Body of pancreas (tissue), 4 donors: ENCODE data around the gene GNB4. TPM values are rescaled to one million over a fixed set of nuclear protein-coding genes. Genes with fewer than 3 reads are reported as not detected.

Experiments
- ATAC-seq: fragments of 150-250 bp; one replicate; pipeline ENCODE4 v1.9.1; 2016
- DNase-seq, 4 donors: peaks; one replicate each; pipeline ENCODE4 v3.0.0-alpha.2; 2019
- H3K27ac ChIP-seq, 4 donors: fragments of 200-600 bp; sonication (generic); 1 replicate in 3 of 4; 2 replicates in 1 of 4; pipeline versions ENCODE4 v1.5.1 to v1.6.1; 2016 to 2019; ENCODE audit warnings: mild to moderate bottlenecking in 1 of 4, mixed read lengths in 1 of 4, moderate library complexity in 1 of 4
- H3K27me3 ChIP-seq, 2 donors: fragments of 200-600 bp; sonication (generic); one replicate each; pipeline ENCODE4 v1.6.0; 2016; ENCODE audit warnings: mild to moderate bottlenecking in 1 of 2
- H3K36me3 ChIP-seq, 2 donors: fragments of 200-600 bp; sonication (generic); replicated peaks in 1 of 2; 2 replicates each; pipeline ENCODE4 v1.5.1; 2016; ENCODE audit warnings: low read depth in 2 of 2; ENCODE audit not compliant: insufficient read depth in 1 of 2
- H3K4me1 ChIP-seq: fragments of 200-600 bp; sonication (generic); one replicate; pipeline ENCODE4 v1.6.0; 2016
- H3K4me3 ChIP-seq, 2 donors: fragments of 200-600 bp; sonication (generic); 1 replicate in 1 of 2; 2 replicates in 1 of 2; pipeline ENCODE4 v1.5.1; 2016 to 2019
- H3K9me3 ChIP-seq, 3 donors: fragments of 200-600 bp; sonication (generic); 1 replicate in 2 of 3; 2 replicates in 1 of 3; pipeline ENCODE4 v1.5.1; 2016
- POLR2A ChIP-seq, 3 donors: fragments of 450-650 bp; IDR thresholded peaks; one replicate each; pipeline ENCODE4 v1.6.1; 2016; ENCODE audit warnings: antibody characterized with exemption in 3 of 3, mild to moderate bottlenecking in 2 of 3
- WGBS, 2 donors: methylation state at CpG; one replicate each; pipeline ENCODE4 v1.1.5; 2017; 5-methylcytosine and 5-hydroxymethylcytosine counted together
- intact Hi-C: fragments of 100-400 bp; cut with DNase I; formaldehyde crosslinking; loops from one replicate; pipeline ENCODE4 v1.15.1; 2023
- total RNA-seq, 2 donors: library from RNA; depleted of rRNA; stranded (reverse); fragments of >200 nt; gene quantifications; one replicate each; pipeline ENCODE4 v1.1.0, GENCODE V29; 2016
- TF ChIP-seq, protein P1 (sequence below), 7 experiments: fragments of 450-650 bp in 4 of 7; fragments of 200-600 bp in 3 of 7; sonication (generic) in 3 of 7; IDR thresholded peaks; one replicate each; pipeline ENCODE4 v1.5.1; 2016 to 2019; ENCODE audit warnings: antibody characterized with exemption in 7 of 7

The GNB4 gene
- total RNA-seq, 2 donors from 2014 or later = 7.3 to 20.4 TPM

DNA sequence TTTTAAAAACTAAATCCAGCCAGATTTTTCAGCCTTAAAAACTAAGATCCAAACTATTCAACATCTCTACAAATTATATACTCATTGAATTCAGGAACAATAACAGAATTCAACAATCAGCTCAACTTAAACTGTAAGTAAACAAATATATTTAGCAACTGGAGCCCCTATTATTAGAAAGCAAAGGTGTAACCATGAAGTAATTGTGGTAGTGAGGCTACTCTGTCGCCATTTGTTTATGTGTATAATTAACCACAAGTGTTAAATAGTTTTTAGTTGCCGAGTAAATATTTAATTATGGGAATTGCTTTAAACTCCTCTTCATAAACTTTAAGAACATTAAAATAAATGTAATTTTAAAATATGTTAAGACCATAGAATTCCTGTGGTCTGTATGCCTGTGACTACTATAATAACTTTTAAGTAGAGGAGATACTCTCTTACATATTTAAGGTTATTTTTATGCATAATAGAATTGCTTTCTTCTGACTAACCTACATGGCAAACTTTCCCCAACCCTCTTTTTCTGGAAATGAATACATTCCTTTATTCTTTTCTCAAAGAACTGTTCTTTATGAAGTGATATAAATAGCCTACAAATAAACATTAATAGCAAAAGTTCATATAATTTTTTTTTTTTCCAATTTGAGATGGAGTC is 52.6 kb downstream of the GNB4 start:
- 93 to 100% methylated on average over 2 of the region's 2 CpGs for WGBS, 2 donors
- no peaks in the 10 kb centered on the region for H3K9me3 ChIP-seq
- intact Hi-C loops = no loop called here
- TF ChIP-seq POLR2A (IDR thresholded peaks at IDR 0.05) = no peak
- TF ChIP-seq, protein P1, sequence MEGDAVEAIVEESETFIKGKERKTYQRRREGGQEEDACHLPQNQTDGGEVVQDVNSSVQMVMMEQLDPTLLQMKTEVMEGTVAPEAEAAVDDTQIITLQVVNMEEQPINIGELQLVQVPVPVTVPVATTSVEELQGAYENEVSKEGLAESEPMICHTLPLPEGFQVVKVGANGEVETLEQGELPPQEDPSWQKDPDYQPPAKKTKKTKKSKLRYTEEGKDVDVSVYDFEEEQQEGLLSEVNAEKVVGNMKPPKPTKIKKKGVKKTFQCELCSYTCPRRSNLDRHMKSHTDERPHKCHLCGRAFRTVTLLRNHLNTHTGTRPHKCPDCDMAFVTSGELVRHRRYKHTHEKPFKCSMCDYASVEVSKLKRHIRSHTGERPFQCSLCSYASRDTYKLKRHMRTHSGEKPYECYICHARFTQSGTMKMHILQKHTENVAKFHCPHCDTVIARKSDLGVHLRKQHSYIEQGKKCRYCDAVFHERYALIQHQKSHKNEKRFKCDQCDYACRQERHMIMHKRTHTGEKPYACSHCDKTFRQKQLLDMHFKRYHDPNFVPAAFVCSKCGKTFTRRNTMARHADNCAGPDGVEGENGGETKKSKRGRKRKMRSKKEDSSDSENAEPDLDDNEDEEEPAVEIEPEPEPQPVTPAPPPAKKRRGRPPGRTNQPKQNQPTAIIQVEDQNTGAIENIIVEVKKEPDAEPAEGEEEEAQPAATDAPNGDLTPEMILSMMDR (IDR thresholded peaks at IDR 0.05) = no peak
- H3K4me1 ChIP-seq = no peaks in the 10 kb centered on the region
- H3K4me3 ChIP-seq = no peak overlapping the region
- H3K27ac ChIP-seq = no peak overlapping the region
- DNase-seq = no peak
- no peak for ATAC-seq
- no peaks in the 10 kb centered on the region for H3K27me3 ChIP-seq
- peaks cover 0 to 9% of the 10 kb centered on the region in 2 donors for H3K36me3 ChIP-seq

DNA sequence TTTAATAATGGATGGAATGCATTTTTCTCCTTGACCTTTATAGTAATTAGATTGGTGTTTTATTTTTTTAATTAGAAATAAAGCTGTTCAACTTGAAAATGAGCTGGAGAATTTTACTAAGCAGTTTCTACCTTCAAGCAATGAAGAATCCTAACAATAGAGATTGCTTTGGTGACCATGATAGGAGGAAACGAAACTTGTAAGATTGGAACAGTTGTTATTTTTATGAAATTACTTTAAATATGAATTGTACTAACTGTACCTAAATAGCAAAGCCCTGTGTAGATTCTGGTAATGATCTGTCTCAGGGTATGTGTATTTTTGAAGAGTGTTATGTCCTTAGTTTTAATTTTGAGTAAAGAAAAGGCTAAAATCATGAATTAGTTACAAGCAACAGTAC is 59.4 kb downstream of the GNB4 start:
- Histone ChIP-seq H3K36me3 (peaks cover 0 to 26% of the 10 kb centered on the region in 2 donors), H3K9me3 (no peaks in the 10 kb centered on the region), H3K4me3 (no peak overlapping the region), H3K27ac (no peak overlapping the region), H3K27me3 (no peaks in the 10 kb centered on the region), H3K4me1 (no peaks in the 10 kb centered on the region)
- ATAC-seq (no peak), DNase-seq (no peak)
- TF ChIP-seq, protein P1 (IDR thresholded peaks at IDR 0.05) = no peak
- TF ChIP-seq POLR2A (IDR thresholded peaks at IDR 0.05) = no peak
- WGBS, 2 donors = 92 to 98% methylated on average over 1 of the region's 1 CpG
- intact Hi-C loops = no loop called here

DNA sequence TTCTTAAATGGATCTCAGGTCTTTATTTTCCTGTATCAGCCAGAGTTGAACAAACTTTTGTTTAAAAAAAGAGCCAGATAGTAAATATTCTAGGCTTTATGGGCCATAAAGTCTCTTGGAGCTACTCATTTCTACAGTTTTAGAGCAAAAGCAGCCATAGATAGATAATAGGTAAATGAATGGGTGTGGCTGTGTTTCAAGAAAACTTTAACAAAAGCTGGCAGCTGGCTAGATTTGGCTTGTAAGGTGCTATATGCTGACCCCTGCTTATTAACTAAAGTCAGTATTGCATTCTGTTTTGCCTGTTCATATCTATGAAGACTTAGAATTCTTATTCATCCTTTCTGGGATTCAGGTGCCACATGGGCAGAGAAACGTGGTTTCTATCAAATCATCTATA is 74.8 kb downstream of the GNB4 start:
- H3K9me3 ChIP-seq = no peaks in the 10 kb centered on the region
- no peak overlapping the region for H3K27ac ChIP-seq
- intact Hi-C loops = no loop called here
- H3K4me3 ChIP-seq = no peak overlapping the region
- H3K4me1 ChIP-seq = no peaks in the 10 kb centered on the region
- DNase-seq = no peak
- ATAC-seq = no peak
- no peaks in the 10 kb centered on the region for H3K27me3 ChIP-seq
- TF ChIP-seq POLR2A (IDR thresholded peaks at IDR 0.05) = no peak
- TF ChIP-seq, protein P1 (IDR thresholded peaks at IDR 0.05) = no peak
- H3K36me3 ChIP-seq = peaks cover 0 to 27% of the 10 kb centered on the region in 2 donors
- WGBS, 2 donors = 85 to 88% methylated on average over 1 of the region's 1 CpG

DNA sequence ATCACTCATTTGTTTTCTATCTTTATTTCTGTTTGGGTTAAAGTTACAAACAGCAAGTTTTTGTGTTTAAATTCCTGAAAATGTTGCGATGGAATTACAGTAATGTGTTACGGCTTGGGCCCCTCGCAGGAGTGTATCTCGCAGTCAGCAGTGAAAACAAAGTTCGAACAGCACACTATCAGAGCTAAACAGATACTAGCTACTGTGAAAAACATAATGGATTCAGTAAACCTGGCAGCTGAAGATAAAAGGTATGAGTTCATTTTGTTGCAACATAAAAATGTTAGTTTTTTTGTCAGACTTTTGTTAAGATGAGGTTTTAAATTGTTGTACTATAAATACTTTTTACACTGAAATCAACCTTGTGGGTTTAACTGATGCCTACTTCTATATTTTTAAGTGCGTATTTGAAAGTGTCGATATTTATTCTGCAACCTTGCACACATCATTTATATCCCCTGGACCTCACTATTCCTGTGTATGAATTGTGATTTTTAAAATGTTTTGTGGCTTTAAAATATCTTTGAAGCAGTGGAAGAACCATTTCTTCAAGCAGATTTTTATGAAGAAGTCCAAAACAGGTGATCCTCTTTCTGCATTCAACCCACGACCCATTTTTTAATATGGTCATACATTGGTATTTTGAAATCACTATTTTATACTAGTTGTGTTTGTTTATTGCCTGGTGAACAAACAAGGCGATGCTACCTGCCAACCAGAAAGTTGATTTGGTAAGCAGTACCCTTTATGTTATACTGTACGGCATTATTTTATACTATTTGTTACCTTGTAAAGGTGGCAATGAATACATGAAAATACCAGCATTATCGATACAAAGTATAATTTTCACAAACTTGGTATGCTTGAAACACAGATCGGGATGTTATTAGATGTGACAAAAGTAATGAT is 75.9 kb downstream of the GNB4 start:
- Histone ChIP-seq H3K4me1 (no peaks in the 10 kb centered on the region), H3K36me3 (peaks cover 0 to 20% of the 10 kb centered on the region in 2 donors), H3K27me3 (no peaks in the 10 kb centered on the region), H3K4me3 (no peak overlapping the region), H3K9me3 (no peaks in the 10 kb centered on the region), H3K27ac (no peak overlapping the region)
- intact Hi-C loops = no loop called here
- 86 to 93% methylated on average over 12 of the region's 12 CpGs for WGBS, 2 donors
- no peak for ATAC-seq
- TF ChIP-seq, protein P1 (IDR thresholded peaks at IDR 0.05) = no peak
- TF ChIP-seq POLR2A (IDR thresholded peaks at IDR 0.05) = no peak
- no peak for DNase-seq
